ENCODE measurements around the gene MGMT. TPM values are rescaled to one million over a fixed set of nuclear protein-coding genes. Genes with fewer than 3 reads are reported as not detected.

The MGMT gene
- total and polyA plus RNA-seq, 2 experiments from 2014 or later = 19.3 to 21.9 TPM

DNA sequence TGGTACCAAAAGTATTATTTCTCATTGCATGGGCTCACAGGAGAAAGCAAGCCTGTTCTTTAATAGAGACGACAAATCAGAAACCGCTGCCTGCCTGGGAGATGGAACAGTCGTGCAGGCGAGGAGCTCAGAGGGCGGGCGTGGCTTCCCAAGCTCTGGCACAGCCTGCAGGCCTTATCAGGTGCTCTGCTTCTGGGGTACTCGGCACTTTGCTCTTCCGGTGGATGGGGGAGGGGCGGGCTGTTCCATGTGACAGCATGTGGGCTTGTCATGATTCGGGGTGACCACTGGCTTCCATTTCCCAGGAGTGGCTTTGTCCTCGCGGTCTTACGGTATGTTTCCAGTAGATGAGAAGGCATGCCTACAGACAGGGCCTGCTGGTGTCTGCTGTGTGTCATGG is 228.6 kb downstream of the MGMT start:
- no peak overlapping the region for H3K27ac ChIP-seq (ENCODE audit: low read depth)
- H3K4me3 ChIP-seq = no peak overlapping the region
- DNase-seq (ENCODE audit: low spot score) (no peak), ATAC-seq (no peak)
- no peak overlapping the region for H3K4me2 ChIP-seq
- H2AFZ ChIP-seq = no peak overlapping the region
- H3K27me3 Mint-ChIP-seq (ENCODE audit: insufficient read depth, low read depth, poor library complexity) = peaks cover 9% of the 10 kb centered on the region
- TF ChIP-seq NANOG (IDR thresholded peaks at IDR 0.05; ENCODE audit: borderline replicate concordance) = no peak
- TF ChIP-seq POLR2AphosphoS5 (IDR thresholded peaks at IDR 0.05; ENCODE audit: low read depth) = no peak
- TF ChIP-seq, protein P1, sequence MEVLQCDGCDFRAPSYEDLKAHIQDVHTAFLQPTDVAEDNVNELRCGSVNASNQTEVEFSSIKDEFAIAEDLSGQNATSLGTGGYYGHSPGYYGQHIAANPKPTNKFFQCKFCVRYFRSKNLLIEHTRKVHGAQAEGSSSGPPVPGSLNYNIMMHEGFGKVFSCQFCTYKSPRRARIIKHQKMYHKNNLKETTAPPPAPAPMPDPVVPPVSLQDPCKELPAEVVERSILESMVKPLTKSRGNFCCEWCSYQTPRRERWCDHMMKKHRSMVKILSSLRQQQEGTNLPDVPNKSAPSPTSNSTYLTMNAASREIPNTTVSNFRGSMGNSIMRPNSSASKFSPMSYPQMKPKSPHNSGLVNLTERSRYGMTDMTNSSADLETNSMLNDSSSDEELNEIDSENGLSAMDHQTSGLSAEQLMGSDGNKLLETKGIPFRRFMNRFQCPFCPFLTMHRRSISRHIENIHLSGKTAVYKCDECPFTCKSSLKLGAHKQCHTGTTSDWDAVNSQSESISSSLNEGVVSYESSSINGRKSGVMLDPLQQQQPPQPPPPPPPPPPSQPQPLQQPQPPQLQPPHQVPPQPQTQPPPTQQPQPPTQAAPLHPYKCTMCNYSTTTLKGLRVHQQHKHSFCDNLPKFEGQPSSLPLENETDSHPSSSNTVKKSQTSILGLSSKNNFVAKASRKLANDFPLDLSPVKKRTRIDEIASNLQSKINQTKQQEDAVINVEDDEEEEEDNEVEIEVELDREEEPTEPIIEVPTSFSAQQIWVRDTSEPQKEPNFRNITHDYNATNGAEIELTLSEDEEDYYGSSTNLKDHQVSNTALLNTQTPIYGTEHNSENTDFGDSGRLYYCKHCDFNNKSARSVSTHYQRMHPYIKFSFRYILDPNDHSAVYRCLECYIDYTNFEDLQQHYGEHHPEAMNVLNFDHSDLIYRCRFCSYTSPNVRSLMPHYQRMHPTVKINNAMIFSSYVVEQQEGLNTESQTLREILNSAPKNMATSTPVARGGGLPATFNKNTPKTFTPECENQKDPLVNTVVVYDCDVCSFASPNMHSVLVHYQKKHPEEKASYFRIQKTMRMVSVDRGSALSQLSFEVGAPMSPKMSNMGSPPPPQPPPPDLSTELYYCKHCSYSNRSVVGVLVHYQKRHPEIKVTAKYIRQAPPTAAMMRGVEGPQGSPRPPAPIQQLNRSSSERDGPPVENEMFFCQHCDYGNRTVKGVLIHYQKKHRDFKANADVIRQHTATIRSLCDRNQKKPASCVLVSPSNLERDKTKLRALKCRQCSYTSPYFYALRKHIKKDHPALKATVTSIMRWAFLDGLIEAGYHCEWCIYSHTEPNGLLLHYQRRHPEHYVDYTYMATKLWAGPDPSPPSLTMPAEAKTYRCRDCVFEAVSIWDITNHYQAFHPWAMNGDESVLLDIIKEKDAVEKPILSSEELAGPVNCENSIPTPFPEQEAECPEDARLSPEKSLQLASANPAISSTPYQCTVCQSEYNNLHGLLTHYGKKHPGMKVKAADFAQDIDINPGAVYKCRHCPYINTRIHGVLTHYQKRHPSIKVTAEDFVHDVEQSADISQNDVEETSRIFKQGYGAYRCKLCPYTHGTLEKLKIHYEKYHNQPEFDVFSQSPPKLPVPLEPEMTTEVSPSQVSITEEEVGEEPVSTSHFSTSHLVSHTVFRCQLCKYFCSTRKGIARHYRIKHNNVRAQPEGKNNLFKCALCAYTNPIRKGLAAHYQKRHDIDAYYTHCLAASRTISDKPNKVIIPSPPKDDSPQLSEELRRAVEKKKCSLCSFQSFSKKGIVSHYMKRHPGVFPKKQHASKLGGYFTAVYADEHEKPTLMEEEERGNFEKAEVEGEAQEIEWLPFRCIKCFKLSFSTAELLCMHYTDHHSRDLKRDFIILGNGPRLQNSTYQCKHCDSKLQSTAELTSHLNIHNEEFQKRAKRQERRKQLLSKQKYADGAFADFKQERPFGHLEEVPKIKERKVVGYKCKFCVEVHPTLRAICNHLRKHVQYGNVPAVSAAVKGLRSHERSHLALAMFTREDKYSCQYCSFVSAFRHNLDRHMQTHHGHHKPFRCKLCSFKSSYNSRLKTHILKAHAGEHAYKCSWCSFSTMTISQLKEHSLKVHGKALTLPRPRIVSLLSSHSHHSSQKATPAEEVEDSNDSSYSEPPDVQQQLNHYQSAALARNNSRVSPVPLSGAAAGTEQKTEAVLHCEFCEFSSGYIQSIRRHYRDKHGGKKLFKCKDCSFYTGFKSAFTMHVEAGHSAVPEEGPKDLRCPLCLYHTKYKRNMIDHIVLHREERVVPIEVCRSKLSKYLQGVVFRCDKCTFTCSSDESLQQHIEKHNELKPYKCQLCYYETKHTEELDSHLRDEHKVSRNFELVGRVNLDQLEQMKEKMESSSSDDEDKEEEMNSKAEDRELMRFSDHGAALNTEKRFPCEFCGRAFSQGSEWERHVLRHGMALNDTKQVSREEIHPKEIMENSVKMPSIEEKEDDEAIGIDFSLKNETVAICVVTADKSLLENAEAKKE (CRISPR knock-in tag; IDR thresholded peaks at IDR 0.05) = no peak
- no peak for TF ChIP-seq JUNB (IDR thresholded peaks at IDR 0.05; ENCODE audit: unreplicated experiment)
- TF ChIP-seq, protein P2, sequence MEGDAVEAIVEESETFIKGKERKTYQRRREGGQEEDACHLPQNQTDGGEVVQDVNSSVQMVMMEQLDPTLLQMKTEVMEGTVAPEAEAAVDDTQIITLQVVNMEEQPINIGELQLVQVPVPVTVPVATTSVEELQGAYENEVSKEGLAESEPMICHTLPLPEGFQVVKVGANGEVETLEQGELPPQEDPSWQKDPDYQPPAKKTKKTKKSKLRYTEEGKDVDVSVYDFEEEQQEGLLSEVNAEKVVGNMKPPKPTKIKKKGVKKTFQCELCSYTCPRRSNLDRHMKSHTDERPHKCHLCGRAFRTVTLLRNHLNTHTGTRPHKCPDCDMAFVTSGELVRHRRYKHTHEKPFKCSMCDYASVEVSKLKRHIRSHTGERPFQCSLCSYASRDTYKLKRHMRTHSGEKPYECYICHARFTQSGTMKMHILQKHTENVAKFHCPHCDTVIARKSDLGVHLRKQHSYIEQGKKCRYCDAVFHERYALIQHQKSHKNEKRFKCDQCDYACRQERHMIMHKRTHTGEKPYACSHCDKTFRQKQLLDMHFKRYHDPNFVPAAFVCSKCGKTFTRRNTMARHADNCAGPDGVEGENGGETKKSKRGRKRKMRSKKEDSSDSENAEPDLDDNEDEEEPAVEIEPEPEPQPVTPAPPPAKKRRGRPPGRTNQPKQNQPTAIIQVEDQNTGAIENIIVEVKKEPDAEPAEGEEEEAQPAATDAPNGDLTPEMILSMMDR (conservative IDR thresholded peaks at IDR 0.05; ENCODE audit: low read depth in 2 of 2) = no peak
- H3K4me3 Mint-ChIP-seq = no peak overlapping the region
- H3K27me3 ChIP-seq (ENCODE audit: insufficient read depth) = no peaks in the 10 kb centered on the region
- H3K27ac Mint-ChIP-seq = no peak overlapping the region
- H3K36me3 Mint-ChIP-seq (ENCODE audit: low read depth) = no peaks in the 10 kb centered on the region; the same call in 2 of the 3 replicates
- no peaks in the 10 kb centered on the region for H3K9me3 Mint-ChIP-seq
- H3K36me3 ChIP-seq (ENCODE audit: insufficient read depth) = no peaks in the 10 kb centered on the region
- H3K4me1 ChIP-seq (ENCODE audit: insufficient read depth) = no peaks in the 10 kb centered on the region
- no peaks in the 10 kb centered on the region for H3F3A ChIP-seq (replicated peaks; ENCODE audit: low read depth)
- H4K20me1 ChIP-seq (replicated peaks; ENCODE audit: insufficient read depth) = no peaks in the 10 kb centered on the region; the same call in 1 of the 2 replicates
- H3K79me2 ChIP-seq (replicated peaks; ENCODE audit: insufficient read depth) = no peaks in the 10 kb centered on the region
- 0 out of 2 replicates have a peak, but pooled peaks cover 4% of the 10 kb centered on the region for H3K9me2 ChIP-seq (ENCODE audit: insufficient read depth)
- peaks cover 6% of the 10 kb centered on the region; the same call in 2 of the 3 replicates for H3K4me1 Mint-ChIP-seq
